ENCODE measurements around the gene FLRT2.

- no peak for TF ChIP-seq EZH2 (IDR thresholded peaks at IDR 0.05; ENCODE audit: low read length)
- TF ChIP-seq CTCF (optimal IDR thresholded peaks at IDR 0.05 in 1 of 3, IDR thresholded peaks at IDR 0.05 in 1 of 3, conservative IDR thresholded peaks at IDR 0.05 in 1 of 3; ENCODE audit: extremely low read depth in 1 of 3, insufficient read depth in 2 of 3, low read length in 3 of 3) = no peak
Measured at GRCh38 chr14:85662096-85662495, 132.2 kb downstream of the FLRT2 start.
